Coronary artery (tissue), 2 donors: ENCODE measurements around the gene RAD23A.
"Not testable (repeated sequence)": the region's sequence is repeated elsewhere in the genome, so short reads cannot be mapped to it uniquely, and the experiment has no call there.

ENCODE experiments used
- DNase-seq: peaks from one replicate; pipeline ENCODE4 v3.0.0-alpha.2; 2017; ENCODE audit warnings: low spot score
- H3K27ac ChIP-seq, 2 donors: fragments of 200-600 bp; sonication (generic); one replicate each; pipeline ENCODE4 v1.5.1; 2016 to 2019
- H3K4me3 ChIP-seq: fragments of 200-600 bp; sonication (generic); 2 replicates; pipeline ENCODE4 v1.5.1; 2016; ENCODE audit warnings: mild to moderate bottlenecking, moderate library complexity
- CTCF ChIP-seq: fragments of 200-600 bp; sonication (generic); IDR thresholded peaks from one replicate; pipeline ENCODE4 v1.5.1; 2019; ENCODE audit warnings: antibody characterized with exemption

The RAD23A gene

GRCh38 chr19:12913851-12914690 lies 31.6 kb upstream of the RAD23A start:
- no peak overlapping the region for H3K4me3 ChIP-seq
- no peak for DNase-seq
- H3K27ac ChIP-seq = peak overlapping the region; percentile 71 to 80
- TF ChIP-seq CTCF = no peak

DNA sequence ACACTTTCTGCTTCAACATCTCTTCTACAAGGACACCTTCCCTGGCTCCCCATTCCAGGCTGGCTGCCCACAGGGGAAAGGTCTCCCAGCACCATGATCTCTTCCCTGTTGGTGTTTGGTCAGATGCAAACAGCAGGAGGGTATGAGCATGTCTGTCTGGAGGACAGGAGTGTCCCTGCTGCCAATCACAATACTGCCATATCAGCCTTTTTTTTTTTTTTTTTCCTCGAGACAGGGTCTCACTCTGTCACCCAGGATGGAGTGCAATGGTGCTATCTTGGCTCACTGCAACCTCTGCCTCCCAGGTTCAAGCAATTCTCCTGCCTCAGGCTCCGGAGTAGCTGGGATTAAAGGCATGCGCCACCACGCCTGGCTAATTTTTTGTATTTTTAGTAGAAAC lies 29.8 kb upstream of the RAD23A start:
- H3K27ac ChIP-seq, H3K4me3 ChIP-seq, DNase-seq: not testable (repeated sequence)

GRCh38 chr19:12918253-12918652 lies 27.4 kb upstream of the RAD23A start:
- TF ChIP-seq CTCF = no peak
- Histone ChIP-seq H3K4me3 (no peak overlapping the region), H3K27ac (no peak overlapping the region)
- DNase-seq = no peak

DNA sequence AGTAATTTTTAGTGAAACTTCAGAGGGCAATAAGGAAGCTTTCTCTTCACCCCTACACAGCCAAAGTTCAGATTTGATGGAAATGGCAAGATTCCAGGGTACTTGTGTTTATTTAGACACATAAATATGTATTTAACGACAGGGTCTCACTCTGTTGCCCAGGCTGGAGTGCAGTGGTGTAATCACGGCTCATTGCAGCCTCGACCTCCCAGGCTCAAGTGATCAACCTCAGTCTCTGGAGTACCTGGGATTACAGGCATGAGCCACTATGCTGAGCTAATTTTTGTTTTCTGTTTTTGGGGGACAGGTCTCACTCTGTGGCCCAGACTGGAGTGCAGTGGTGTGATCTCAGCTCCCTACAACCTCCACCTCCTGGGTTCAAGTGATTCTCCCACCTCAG lies 24.6 kb upstream of the RAD23A start:
- DNase-seq = no peak
- TF ChIP-seq CTCF = no peak
- Histone ChIP-seq H3K4me3 (no peak overlapping the region), H3K27ac (no peak overlapping the region)

- TF ChIP-seq CTCF = no peak
- DNase-seq = no peak
- H3K4me3 ChIP-seq = no peak overlapping the region
Observed at GRCh38 chr19:12922959-12923358, 22.7 kb upstream of the RAD23A start.

GRCh38 chr19:12924621-12925310 lies 20.9 kb upstream of the RAD23A start:
- no peak overlapping the region for H3K4me3 ChIP-seq
- no peak for DNase-seq
- TF ChIP-seq CTCF = no peak
- no peak overlapping the region for H3K27ac ChIP-seq

More at GRCh38 chr19:12922959-12923358, 22.7 kb upstream of the RAD23A start:
- H3K27ac ChIP-seq = no peak overlapping the region

DNA sequence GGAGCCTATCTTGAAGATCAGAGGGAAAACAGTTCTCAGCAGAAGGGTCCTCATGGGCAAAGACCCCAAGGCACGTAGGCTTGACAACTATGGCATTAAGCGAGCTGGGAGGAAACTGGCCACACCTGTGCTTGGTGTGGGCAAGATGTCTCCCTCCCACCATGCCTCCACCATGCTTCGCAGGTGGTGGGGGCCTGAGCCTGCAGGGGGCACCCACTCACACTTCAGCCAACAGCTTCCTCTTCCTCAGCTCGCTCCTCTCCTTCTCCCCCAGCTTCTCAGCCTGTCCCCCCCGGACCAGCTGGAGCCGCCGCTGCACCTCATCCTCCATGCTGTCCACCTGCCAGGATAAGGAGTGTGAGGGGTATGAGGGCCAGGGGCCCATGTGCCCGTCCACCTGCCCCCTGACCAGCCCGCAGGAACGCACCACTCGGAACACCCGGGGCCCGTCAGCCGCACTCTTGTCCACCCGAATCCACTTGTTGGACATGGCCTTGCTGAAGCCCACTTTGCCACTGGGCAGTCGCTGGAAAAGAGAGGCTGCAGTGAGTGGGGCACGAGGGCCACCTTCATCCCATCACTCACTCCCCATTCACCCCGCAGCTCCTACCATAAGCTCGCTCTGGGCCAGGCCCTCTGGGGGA lies 15.5 kb upstream of the RAD23A start:
- TF ChIP-seq CTCF = no peak
- DNase-seq = no peak
- no peak overlapping the region for H3K4me3 ChIP-seq
- H3K27ac ChIP-seq = no peak overlapping the region
